ENCODE measurements around the gene TCERG1.
A peak's percentile ranks its signal among the peaks of the same experiment; 100 is the strongest.
"Not testable (repeated sequence)": the region's sequence is repeated elsewhere in the genome, so short reads cannot be mapped to it uniquely, and the experiment has no call there.

The TCERG1 gene

DNA sequence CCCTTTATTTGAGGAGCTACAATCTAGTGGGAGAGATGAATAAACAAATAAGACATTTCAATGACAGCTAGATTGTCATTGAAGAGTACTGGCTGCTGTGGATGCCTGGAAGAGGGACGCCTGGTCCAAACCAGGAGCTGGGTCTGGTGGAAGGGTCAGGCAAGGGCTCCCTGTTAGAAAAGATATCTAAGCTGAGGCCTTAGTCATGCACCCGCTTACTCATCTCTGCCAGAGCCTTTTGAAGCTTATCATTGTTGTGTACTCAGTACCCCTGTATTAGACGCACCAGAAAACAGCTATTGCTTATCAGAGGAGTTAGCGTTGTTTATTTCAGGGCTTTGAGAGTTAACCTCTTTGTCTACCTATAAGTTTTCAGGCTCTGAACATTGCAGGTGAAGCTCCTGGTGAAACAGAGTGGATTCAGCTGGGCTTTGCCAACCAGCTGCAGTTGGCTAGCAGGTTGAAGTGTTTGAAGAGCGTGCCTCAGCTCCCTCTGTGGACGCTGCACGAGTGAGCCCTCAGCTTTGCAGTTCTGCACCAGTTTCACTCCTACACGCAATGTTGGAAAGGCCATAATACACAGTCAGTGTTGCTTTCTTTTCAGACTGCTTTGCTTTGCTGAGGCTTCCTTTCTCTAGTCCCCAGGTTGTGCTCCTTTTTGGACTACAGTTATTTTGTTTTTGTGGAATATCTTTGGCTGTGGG lies 74.4 kb downstream of the TCERG1 start:
- DNase-seq (ENCODE audit: low read depth): no peak

DNA sequence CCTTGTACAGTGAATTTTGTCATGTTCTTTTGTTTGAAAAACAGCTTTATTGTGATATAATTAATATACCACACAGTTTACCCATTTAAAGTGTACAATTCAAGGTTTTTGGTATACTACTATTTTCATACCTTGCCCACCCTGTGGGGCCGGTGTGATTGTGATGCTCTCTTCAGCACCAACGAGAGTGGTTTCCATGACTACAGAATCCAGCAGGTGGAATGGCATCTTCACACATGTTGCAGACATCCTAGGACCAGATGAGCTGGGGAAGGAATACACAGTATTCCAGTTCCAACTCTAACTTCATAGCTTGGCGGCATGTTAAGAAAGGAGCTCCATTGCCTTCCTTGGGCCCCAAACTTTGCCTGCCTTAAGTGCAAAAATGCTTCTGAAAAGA lies 76.6 kb downstream of the TCERG1 start:
- no peak for DNase-seq (ENCODE audit: low read depth)

DNA sequence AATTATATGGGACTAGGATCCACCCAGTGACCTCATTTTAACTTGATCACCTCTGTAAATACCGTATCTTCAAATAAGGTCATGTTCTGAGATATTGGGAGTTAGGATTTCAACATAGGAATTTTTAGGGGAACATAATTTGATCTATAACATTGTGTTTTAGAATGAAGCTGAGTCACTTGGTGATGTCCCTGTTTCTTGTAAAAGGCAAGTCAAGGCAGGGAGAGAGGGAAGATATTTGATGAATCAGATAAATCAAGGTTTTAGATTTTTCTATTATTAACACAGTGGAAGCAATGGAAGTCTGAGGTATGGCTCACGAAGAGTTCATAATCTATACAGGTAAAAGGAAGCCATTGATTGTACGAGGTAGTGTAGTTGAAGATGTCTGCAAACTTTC lies 80.7 kb downstream of the TCERG1 start:
- no peak for DNase-seq (ENCODE audit: low read depth)

DNA sequence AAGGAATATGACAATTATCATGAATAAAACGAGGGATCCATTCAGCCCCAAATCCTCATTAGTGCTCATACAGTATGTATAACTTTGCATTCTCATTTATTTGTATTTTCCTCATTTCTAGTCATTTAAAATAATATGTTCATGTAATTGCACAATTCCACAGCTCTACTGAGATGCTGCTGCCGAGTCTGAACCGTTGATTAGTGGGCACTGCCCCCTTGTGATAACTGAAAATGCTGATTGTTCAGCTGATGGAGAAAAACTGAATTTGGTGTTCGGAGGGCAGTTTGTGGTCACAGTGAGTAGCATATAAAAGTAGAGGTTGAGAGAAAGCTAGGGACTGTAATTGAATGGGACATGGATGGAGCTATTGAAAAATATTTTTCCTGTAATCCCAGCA lies 81.1 kb downstream of the TCERG1 start:
- DNase-seq (ENCODE audit: low read depth): no peak

DNA sequence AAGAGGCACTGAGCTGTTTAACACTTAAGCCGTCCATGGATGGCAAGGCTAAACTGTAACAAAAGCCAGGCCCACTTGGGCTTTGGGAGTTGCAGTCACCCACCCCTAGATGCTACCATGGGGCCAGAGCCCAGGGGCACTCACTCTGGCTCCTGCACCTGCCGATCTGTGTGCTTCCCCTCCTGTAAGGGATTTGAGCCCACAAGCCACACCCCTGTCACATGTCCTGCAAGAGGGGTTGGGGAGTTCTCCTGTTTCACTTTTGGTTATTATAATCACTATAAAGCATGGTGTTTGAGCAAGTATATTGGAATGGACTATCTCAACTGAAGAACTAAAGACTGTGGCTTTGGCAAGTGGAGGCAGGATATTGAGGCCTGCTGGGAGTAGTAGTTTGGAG lies 82.9 kb downstream of the TCERG1 start:
- no peak for DNase-seq (ENCODE audit: low read depth)

DNA sequence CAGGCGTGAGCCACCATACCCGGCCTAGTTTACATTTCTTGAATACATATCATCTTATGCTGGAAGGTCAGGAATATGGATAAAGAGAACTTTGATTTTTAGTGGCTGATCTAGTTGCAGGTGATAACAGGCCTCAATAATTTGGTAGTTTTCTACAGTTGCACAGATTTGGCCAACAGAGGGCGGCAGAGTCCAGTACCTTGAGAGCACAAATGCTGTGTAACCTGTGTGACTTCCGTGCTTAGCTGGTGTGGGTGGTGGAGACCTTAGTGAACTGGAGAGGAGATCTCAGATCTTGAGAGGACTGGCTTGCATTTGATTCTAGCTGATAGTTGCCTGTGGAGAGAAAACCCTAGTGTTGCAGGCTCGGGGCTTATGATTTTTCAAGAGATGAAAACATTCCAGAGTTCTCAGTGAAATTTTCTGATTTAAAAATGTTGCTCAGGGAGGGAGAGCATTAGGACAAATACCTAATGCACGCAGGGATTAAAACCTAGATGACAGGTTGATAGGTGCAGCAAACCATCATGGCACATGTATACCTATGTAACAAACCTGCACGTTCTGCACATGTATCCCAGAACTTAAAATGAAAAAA lies 86.2 kb downstream of the TCERG1 start:
- peak; percentile 58 for DNase-seq (ENCODE audit: low read depth)

DNA sequence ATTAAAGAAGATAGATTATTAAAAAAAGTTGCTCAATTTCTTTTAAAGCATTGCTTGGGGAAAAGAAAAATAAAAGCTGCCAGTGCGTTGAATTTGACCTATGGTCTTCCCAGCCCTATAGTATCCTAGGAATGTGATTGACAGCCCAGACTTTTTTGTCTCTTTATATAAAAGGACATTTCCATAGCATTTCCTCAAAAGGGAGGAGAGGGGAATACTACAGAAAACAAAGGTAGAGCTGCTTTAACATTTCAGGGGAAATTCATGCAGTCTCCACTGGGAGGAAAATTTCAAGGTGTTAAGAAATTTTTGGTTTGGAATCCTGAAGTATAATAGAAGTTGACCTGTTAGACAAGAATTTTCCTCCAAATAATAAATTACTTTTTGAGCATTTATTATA lies 86.7 kb downstream of the TCERG1 start:
- DNase-seq (ENCODE audit: low read depth): no peak

DNA sequence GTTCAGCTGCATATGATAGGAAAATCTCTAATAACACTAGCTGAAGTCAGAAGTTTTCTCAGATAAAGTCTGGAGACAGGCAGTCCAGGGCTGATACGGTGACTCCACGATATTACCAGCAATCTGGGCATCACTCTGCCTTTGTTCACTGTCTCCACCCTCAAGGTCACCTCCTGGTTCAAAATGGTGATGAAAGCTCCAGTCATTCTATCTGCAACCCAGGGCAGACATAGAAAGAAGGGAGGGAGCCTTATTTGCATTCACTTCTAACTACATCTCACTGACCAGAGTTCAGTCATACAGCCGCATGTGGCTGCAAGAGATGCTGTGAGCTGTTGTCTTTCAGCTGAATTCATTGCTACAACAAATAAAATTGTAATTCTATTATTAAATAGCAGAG lies 91.3 kb downstream of the TCERG1 start:
- no peak for DNase-seq (ENCODE audit: low read depth)

DNA sequence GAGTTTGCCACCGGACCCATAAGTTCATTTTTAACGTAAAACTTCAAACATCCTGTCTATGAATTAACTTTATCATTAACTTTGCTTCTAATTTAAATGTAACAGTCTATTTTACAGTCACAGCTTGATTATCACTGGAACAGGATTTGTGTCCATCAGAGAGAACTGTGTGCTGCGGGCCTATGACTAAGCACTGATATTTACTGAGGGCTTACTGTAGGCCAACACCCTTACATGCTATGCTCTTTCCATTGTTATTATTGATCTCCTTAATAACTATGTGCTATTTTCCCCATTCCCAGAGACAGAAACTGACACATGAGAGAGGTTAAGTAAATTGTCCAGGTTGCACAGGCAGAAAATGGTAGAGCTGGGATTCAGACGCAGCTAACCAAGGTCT lies 92.8 kb downstream of the TCERG1 start:
- no peak for DNase-seq (ENCODE audit: low read depth)

DNA sequence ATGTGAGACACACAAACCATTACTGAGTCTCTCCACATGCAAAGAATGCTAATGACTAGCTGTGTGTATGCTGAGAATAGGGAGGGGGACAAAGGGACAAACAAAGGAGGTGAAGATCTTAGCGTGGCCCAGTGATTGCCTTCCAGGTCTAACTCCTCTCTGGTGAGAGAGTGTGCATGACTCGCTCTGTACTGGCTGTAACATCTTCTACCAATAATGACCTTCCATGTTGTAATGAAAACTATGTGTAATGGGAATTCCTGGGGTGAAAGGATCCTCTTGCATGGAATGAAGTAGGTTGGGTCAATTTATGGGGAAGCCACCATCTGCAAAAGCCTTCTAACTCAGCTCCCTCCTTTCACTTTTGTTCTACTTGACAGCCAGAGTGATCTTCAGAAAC lies 93.3 kb downstream of the TCERG1 start:
- no peak for DNase-seq (ENCODE audit: low read depth)

DNA sequence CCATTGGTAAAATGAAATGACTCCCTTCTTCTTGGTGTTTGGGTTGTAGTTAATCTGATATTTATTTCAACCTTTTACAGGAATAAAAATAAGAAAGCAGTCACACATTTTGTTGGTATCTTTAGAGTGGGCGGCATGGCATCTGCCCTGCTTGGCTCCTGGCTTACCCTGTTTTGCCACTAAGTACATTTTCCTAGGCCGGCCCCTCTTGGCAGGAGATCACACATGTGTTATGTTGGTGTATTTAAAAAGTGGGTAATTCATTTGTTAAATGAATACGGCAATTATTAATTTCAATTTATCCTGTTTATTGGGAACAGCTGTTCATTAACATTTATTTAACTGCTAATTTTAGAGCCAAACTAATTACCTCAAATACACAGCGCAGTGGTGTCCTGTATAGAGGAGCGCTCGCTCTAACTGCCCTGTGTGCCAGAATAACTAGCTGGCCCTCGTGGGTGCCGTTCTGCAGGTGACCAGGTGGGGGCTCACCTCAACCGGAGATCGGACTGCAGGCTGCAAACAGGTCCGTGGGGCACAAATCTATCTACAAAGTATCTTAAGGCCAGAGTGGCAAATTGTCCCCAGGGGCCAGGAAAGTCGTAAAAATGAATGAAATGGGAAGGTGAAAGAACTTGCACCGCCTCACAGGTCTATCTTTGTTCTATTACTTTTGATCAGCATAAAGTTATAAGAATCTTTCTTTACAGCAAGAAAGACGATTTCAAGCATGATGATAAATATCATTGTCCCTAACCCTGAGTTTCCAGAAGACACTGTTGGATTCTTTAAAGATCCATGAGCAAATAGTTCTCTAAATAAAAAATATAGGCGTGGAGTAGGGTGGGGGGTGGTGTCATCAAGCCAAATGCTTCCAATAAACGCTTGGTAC lies 95.1 kb downstream of the TCERG1 start:
- DNase-seq (ENCODE audit: low read depth): peak; percentile 42

DNA sequence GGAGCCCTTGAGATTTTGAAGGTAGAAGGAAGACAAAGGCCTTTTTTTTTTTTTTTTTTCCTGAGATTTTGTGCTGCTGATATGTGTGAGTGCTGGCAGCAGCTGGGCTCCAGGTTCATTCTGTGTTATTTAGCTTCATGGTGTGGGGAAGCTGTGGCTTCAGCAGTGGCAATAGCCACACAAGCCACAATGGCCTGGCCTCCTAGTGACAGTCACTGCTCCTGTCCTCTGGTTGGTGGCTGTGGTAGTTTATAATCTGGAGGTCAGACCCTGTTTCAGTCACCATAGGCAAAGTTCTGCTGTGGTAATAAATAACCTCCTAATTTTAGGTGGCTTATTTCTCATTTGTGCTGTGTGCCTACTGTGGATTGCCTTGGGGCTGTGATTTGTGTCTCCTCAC lies 97.1 kb downstream of the TCERG1 start:
- no peak for DNase-seq (ENCODE audit: low read depth)

DNA sequence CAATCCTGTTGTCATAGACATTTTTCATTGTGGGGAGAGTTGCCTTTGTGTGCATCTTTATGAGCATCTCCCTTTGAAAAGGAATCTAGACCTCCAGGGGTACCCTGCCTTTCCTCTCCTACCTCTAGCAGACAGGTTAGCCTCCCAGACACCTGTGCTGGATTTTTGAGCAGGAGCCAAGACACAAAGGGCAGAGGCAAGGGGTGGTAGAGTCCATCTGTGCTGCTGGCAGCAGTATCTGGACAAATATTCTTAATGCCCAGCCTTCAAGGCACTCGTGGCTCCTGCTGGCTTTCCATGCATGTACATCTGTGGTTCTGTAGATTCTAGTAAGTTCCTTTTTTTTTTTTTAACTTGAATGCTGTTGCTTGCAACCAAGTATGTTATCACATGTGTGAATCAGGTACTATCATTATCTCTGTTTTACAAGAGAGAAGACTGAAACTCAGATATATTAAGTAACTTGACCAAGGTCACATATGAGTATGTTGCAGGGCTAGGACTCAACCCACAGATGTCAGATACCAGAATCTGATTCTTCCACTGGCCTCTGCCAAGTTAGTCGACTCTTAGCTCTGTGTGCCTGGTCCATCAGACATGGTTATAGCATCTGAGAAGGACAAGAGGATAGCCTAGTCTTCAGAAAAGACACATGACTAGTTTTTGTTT lies 101.8 kb downstream of the TCERG1 start:
- no peak for DNase-seq (ENCODE audit: low read depth)

DNA sequence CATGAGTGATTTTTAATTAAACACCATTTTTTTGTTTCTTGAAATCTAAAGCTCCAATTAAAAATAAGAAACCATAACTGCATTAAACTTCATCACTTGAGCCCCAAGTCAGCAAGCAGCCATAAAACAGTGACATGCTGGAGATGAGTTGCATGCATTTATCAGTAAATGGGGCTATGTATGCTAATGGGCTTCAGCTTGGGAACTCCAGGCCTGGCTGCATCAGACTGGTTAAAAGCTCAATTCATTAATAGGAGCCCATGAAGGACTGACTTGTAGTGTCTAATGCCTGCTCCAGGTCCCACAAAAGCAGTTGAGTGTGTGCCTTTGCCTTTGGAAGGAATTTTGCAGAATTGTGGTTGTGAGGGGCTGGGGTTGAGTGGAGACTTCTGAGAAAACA lies 102.5 kb downstream of the TCERG1 start:
- no peak for DNase-seq (ENCODE audit: low read depth)

DNA sequence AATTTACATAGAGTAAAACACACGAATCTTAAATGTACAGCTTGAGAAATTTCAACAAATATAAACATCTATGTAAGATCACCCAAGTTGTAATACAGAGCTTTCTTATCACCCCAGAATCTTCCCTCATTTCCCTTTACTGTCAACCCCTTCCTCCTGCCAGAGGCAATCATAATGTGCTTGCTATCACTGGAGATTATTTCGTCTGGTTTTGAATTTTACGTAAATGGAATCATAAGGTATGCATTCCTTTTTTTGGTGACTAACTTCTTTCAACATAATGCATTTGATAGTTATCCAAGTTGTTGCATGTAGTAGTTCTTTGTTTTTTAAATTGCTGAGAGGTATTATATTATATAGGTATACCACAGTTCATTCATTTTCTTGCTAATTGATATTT lies 106.3 kb downstream of the TCERG1 start:
- no peak for DNase-seq (ENCODE audit: low read depth)

DNA sequence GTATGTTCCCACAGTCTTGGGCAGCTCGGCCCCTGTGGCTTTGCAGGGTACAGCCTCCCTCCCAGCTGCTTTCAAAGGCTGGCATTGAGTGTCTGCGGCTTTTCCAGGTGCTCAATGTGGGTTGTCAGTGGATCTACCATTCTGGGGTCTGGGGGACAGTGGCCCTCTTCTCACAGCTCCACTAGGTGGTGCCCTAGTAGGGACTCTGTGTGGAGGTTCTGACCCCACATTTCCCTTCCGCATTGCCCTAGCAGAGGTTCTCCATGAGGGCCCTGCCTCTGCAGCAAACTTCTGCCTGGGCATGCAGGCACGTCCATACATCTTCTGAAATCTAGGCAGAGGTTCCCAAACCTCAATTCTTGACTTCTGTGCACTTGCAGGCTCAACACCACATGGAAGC lies 109.8 kb downstream of the TCERG1 start:
- DNase-seq (ENCODE audit: low read depth): not testable (repeated sequence)

DNA sequence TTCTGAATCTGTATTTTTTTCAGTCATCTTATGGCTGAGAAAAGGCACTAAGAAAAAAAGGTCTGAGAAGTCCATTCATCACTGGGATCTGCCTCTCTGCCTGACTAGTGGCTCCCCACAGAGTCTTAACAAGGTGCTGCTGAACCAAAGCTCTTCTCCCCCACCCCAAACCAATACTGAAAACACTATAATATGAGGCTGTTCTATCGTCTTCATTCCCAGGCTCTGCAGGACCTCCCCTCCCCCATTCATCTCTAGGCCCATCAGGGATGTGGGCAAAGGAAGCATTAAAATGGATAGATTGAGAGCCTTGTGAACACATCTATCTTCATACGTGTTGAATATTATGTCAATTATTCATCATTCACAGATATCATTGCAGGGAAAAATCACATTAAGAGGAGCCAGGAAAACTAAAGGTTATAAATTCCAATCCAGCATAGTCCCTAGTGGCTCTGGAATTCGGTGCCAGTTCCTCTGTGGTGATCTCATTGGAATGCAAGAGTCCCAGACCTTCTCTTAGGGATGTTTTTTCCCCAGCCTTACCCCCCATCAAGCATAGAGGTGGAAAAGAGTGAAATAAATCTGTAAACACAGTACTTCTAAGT lies 113.2 kb downstream of the TCERG1 start:
- DNase-seq (ENCODE audit: low read depth): no peak
